Renal pelvis (tissue), 4 donors: Measurements from ENCODE around the gene INPP4B. TPM values are rescaled to one million over a fixed set of nuclear protein-coding genes. Genes with fewer than 3 reads are reported as not detected.
"Not testable (repeated sequence)": the region's sequence is repeated elsewhere in the genome, so short reads cannot be mapped to it uniquely, and the experiment has no call there.

Source experiments
- DNase-seq: peaks from one replicate; pipeline ENCODE4 v3.0.0-alpha.2; 2013
- polyA plus RNA-seq, 3 donors: library from polyadenylated mRNA; unstranded; fragments of 120-200 nt; gene quantifications; one replicate each; pipeline ENCODE4 v1.2.1, GENCODE V29; 2013; ENCODE audit not compliant: insufficient read length in 3 of 3

INPP4B gene
- polyA plus RNA-seq, 3 donors = 8.4 to 9.4 (median 8.4) TPM

DNA sequence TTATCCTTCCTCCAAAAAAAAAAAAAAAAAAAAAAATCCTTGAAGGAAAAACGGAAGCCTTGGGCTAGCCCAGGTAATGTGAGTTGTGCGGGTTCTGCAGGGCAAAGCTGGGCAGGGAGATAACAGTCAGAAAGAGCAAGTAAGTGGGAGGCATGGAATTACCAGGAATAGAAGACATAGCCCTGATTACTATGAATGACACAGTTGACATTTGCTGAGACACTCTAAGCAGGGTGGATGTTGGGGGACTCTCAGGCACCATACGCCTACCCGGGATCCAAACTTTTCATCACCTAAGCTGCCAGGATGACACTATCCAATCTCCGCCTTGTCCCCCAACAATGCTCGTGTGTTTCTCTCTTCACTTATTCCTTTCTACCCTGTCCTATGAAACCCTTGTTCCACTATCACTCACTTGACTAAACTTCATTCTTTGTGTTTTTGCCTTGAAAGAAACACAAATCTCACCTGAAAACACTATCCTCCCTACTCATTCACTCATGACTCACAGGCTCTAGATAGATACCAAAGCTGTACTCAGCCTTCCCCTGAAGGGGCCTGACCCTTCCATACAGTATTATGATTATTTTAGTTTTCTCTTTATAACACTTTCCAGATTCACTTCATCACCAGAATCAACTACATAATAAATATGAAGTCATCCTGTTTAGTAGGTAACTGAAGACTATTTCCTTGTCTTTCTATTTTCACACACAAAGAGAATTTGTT lies 158.4 kb downstream of the INPP4B start:
- DNase-seq = no peak

DNA sequence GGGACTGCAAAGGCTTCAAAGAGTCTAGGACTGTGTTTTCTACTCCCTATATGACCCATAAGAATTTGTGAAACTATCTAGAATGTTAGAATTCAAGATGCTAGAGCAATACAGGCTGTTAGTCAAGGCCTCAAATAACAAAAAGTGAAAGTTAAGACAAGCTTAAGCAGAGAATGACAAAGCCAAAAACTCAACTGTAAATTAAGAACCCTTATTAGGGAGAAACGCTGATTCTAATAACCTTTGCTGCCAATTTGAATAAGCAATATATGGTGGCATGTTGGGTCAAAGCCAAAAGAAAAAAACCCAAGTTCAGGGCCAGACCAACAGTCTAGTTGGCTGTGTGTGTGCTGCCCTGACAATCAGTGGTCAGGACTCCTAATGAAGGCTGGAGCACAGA lies 160.0 kb downstream of the INPP4B start:
- no peak for DNase-seq

GRCh38 chr4:142683997-142684396 lies 162.1 kb downstream of the INPP4B start:
- no peak for DNase-seq

DNA sequence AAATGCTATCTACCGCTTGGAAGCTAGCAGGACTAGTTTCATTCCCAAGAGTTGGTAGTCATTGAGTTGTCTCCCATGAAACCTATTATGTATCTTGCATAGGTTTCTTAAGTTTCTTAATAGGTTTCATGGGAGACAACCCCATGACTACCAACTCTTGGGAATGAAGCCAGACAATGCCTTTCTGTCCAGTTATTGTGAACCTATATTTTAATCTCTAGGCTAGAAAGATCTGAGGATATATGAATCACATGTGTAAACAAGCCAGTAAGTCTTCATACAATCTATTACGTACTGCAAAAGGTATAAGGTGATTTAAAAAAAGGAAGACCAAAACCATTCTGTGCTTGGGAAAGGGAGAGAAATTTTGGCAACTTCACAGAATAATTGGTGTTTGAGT lies 162.6 kb downstream of the INPP4B start:
- no peak for DNase-seq

- no peak for DNase-seq
Observed at GRCh38 chr4:142671516-142671915, 174.6 kb downstream of the INPP4B start.

GRCh38 chr4:142663828-142664227 lies 182.3 kb downstream of the INPP4B start:
- DNase-seq = no peak

DNA sequence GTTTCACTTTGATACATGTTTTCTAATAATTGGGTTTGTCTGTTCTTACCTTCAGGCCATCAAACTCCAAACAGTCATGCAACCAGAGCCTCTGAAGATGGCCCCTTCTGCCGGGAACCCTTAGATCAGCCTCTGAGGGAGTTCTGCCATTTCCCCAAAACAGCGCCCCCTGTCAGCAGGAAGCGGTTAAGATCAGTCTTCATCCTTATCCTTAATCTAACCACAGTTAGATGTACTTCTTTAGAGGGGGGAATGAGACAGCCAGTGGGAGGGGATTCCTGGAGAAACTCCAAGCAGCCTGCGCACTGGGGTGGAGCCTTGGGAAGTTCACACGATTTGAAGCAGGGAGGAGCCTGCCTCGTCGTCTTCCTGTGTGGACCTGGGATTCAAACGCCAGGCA lies 185.4 kb downstream of the INPP4B start:
- DNase-seq = no peak

- peak; percentile 4 for DNase-seq
Observed at GRCh38 chr4:142656178-142656577, 189.9 kb downstream of the INPP4B start.

DNA sequence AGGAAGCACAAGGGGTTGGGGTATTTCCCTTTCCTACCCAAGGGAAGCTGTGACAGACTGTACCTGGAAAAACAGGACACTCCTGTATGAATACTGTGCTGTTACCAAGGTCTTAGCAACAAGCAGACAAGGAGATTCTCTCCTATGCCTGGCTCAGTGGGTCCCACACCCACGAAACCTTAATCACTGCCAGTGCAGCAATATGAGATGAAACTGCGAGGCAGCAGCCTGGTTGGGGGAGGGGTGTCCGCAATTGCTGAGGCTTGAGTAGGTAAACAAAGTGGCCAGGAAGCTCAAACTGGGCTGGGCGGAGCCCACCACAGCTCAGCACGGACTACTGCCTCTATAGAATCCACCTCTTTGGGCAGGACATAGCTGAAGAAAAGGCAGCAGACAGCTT lies 197.7 kb downstream of the INPP4B start:
- DNase-seq = no peak

DNA sequence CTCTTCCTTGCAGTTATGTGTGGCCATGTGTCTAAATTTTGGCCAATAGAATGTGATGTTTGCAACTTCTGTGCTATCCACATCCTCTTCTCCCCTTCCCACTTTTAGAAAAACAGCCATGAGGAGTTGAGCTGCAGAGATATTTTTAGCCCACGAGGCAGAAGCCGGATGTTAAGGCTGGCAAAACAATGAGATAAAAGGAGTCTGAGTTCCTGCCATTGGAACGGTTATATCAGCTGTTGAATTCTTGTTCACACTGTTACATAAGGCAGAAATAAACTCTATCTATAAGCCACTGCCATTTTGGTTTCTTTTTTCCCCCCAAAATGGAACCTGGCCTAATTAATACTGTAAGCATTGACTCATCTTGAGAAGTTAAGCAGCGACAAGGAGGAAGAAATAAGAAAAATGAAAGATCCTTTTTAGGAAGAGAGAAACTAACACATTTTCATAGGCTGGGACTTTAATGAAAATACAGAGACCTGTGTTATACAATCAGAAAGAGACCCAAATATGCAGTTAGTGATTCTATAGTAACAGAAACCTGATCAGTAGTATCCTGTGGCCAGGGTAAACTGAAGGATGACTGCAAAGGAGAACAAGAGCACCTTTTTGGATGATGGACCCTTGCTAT lies 200.5 kb downstream of the INPP4B start:
- DNase-seq = no peak

- DNase-seq = not testable (repeated sequence)
Observed at GRCh38 chr4:142644628-142645027, 201.5 kb downstream of the INPP4B start.

DNA sequence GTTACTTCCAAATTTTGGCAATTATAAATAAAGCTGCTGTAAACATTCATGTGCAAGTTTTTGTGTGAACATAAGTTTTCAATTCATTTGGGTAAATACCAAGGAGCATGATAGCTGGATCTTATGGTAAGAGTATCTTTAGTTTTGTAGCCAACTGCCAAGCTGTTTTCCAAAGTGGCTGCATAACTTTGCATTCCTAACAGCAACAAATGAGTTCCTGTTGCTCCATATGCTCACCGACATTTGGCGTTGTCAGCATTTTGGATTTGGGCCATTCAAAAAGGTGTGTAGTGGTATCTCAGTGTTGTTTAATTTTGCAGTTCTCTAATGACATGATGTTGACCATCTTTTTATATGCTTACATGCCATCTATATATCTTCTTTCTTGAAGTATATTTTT lies 208.5 kb downstream of the INPP4B start:
- no peak for DNase-seq

DNA sequence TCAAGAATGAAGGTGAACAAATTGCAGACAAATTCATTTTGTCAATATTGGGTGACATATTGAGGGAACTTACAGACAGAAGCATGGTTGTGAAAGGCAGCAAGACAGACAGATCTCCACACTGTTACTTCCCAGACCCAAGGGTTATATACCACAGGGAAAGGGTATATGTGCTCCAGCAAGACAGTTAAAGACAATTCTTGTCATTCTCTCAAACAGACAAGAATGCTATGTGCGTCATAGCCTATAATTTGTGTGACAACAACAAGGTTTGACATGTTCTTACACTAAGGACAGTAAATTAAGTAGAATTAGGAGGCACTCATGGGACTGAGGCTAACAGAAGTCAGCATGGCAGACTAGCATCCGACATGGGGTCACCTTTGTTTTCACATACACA lies 214.3 kb downstream of the INPP4B start:
- DNase-seq = no peak

DNA sequence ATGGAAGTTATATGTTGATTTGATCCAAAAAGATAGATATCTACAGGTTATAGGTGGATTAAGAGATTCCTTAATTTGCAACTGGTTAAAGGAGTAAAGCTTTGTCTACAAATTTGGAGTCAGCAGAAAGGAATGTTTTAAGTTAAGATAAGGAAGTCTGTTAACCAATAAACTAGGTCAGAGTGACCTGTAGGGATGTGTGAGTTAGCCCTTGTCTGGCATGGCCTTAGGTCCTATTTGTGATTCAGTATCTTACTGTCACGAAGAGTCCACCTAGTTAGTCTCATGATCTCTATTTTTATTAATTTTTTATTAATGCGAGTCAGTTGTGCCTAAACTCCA lies 230.8 kb downstream of the INPP4B start:
- no peak for DNase-seq

- no peak for DNase-seq
Observed at GRCh38 chr4:142614621-142615323, 231.3 kb downstream of the INPP4B start.

DNA sequence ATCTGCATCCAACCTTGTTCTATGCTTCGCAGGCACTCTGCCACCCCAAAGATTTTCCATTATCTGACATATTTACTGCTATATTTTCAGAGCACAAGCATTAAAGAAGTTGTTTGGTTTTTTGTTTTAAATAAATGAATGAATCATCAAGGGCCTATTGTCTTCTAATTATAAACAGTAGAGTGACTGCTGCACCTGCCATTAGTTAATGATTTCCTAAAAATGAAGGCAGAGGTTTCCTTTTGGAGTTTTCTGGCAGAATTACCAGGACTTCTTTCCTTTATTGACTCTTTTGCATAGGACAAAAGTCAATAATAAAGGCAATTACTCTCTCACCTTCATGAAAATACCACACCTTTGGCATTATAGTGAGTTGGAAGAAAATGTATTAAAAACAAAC lies 238.1 kb downstream of the INPP4B start:
- DNase-seq = no peak

- no peak for DNase-seq
Observed at GRCh38 chr4:142600952-142601351, 245.1 kb downstream of the INPP4B start.

DNA sequence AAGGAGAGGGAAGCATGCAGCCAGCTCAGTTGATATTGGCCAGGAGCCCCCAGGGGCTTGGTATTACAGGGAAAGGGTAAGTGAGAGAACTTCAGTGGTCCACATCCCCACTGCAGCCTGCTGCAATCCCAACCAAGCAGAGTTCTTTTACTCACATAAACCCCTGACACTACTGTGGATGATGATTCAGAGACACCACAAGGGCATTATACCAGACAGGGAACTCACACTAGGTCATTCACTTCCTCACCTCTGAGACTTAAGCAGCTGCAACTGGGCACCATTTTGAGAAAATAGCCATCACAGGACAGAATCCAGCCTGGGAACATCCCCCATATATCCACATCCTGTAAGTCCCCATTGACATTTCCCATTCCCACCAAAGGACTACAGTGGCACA lies 248.0 kb downstream of the INPP4B start:
- DNase-seq = no peak

DNA sequence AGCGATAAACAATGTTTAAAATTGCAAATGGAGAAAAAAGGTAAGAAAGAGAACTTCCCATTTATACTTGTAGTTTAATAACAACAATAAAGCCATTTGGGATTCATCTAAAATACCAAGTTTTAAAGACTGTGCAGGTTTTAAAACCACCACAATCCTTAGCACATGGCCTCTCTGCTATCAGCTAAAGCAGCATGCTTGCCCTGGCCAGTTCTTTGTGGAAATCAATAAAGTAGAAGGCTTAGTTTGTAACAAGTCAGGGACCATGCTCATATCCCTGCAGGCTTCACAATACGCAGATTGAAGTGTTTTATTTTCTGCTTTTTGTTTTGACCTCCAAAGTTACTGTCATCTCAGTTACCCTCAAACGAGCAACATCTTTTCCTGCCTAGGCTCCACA lies 249.5 kb downstream of the INPP4B start:
- no peak for DNase-seq

- no peak for DNase-seq
Observed at GRCh38 chr4:142596121-142596520, 250.0 kb downstream of the INPP4B start.

DNA sequence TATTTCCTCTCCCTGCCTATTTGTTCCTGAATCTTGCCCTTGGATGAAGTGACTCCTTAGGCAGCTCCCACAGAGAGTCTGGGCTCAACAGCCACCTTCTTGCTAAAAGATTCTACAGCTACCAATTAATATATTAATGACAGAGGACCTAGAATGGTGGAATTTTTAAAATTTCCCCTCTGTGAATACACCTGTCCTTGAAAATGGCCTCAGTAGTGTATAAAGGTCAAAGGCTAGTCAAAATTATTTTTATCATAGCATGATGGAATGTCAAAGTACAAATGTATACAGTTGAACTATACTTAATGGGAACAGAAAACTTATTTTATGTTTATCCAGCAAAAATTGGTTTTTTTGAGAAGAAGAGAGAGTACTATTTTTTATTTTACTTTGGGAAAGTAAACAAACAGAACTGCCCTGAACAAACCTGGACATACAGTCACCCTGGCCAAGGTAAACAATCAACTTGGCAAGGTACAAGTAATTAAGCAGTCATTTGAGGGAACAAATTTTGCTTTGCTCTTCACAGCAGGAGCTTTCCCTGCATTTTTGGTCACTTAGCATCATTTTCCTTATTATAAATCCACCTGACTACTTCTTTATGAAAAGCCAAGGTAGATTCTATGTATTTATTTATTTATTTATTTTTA lies 250.8 kb downstream of the INPP4B start:
- no peak for DNase-seq

GRCh38 chr4:142585411-142585810 lies 260.7 kb downstream of the INPP4B start:
- no peak for DNase-seq

DNA sequence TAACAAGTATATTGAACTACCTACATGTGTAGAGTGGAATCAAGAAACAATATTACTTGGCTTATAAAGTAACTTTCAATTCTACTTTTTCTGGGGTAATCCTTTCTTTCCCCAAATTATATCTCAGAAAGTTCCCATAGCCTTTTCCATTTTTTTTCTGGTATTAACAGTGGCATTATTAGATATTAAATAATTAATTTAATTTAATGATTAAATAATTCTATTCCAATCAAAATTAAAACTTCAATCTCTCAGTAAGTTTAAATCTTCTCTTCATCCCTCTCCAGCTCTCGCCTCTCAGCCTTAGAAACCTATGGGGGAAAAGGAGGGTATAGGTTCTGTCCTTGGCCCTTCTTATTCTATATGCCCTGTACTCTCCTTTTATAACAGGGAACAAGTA lies 262.4 kb downstream of the INPP4B start:
- DNase-seq = no peak
